Measurements from ENCODE around the gene TP73.

TP73 gene

GRCh38 chr1:3778590-3779264 is 126.4 kb downstream of the TP73 start:
- DNase-seq (ENCODE audit: low read depth, low spot score): no peak

GRCh38 chr1:3779265-3779911 is 127.1 kb downstream of the TP73 start:
- DNase-seq (ENCODE audit: low read depth, low spot score): no peak

GRCh38 chr1:3779912-3780416 is 127.6 kb downstream of the TP73 start:
- DNase-seq (ENCODE audit: low read depth, low spot score): no peak

- no peak for DNase-seq (ENCODE audit: low read depth, low spot score)
These were observed 128.6 kb downstream of the TP73 start for GRCh38 chr1:3780901-3781300.

DNA sequence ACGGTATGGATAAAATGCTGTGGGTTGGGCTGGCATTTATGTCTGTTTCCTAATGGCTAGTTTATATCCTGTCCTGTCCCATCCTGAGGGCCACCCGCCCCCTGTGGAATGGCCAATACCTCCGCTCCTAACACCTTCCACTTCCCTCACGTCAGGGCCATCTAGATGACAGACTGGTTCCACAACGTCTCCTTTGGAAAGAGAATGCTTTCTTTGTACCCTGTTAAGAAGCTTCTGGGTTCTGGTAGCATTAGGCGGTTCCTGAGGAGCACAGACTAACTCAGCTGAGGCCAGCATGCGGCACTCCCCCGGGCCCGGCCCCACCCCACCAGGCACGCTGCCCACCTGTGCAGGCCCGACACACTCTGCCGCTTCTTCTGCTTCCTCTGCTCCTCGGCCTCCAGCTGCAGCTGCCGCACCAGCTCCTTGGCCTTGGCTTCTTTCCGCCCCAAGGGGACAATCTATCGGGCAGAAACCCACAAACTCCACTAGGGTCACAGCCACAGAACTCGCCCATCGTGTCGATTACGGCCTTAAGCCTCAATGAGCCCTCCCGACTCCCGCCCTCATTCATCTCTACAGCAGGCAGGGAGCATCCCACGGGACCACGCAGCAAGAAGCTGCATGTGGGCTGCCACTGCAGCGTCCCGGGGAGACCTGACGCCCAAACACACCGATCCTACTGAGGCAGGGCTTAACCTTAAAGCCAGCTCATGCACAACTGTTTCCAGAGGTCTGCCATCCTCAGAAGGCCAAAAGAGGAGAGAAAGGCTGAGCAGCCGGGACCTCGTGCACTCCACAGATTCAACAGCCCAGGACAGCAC is 131.5 kb downstream of the TP73 start:
- DNase-seq (ENCODE audit: low read depth, low spot score): no peak

- no peak for DNase-seq (ENCODE audit: low read depth, low spot score)
These were observed 132.7 kb downstream of the TP73 start for GRCh38 chr1:3785045-3785444.

DNA sequence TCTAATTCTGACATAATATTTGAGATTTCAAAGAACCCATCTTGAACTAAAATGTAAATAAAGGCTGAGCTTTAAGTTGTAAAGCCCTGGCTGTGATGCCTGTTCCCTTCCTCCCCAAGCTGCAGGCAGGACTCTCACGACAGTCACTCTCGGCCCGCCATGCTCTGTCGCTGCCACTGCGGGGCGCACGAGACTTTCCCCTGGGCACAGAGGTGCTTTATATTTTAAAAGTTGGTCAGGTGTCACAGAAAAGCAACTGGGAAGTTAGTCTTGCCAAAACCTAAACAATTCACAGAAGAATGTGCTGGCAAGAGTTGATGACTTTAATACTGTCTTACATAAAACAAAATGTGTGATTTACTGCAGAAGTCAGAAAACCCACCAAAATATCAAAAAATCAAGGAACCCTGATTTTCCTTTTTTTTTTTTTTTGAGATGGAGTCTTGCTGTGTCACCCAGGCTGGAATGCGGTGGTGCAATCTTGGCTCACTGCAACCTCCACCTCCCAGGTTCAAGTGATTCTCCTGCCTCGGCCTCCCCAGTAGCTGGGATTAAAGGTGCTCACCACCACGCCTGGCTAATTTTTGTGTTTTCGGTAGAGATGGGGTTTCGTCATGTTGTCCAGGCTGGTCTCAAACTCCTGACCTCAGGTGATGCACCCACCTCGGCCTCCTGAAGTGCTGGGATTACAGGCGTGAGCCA is 133.3 kb downstream of the TP73 start:
- DNase-seq (ENCODE audit: low read depth, low spot score): no peak

Measured in smooth muscle cell of the brain vasculature (primary cell).